GM21390 (cell line): ENCODE data around the gene PLCD1.
"Not testable (repeated sequence)": the region's sequence is repeated elsewhere in the genome, so short reads cannot be mapped to it uniquely, and the experiment has no call there.

Experiments used
- ATAC-seq: cut with Tn5 transposase; IDR thresholded peaks from one replicate; pipeline ENCODE4 v1.9.1; 2021; ENCODE audit not compliant: unreplicated experiment

PLCD1 gene

DNA sequence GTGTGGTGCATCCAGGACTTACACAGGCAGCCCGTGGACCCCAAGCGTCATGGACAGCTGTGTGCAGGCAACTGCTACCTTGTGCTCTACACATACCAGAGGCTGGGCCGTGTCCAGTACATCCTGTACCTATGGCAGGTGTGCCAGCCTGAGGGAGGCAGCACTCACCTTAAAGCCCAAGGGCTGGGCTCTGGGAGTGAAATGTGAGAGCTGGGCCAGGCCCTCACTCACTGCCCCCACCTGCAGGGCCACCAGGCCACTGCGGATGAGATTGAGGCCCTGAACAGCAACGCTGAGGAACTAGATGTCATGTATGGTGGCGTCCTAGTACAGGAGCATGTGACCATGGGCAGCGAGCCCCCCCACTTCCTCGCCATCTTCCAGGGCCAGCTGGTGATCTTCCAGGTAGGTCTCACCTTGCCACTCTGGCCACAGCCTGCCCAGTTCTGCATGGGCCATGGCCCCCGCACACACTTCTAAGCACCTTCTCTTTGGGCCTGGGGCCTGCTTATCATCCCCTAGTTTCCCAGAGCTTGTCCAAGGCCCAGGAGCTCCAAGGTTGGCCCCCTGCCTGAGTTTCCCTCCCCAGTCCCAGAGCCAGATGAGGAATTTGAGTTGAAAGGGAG is 27.9 kb downstream of the PLCD1 start:
- ATAC-seq, result no peak

DNA sequence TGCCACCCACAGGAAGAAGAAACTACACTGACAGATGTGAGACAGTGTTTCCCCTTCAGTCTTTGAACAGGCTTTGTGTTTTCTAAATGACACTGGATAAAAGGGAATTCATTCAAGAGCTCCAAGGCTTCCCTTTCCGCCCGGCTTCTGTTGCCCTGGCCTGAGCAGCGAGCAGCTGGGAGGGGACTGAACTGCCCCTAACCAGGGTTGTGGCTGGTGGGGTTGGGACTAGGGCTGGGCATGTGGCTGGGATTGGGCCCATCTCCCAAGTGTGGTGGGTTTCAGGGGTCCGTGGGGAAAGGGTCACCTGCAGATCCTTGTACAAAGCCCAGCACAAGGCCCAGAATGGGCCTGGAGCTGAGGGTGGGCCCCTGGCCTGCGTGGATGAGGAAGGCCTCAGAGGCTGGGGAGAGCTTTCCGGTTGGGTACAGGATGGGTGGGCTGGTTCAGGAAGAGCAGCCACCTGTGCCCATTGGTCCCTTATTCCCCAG is 28.4 kb downstream of the PLCD1 start:
- ATAC-seq, result no peak

DNA sequence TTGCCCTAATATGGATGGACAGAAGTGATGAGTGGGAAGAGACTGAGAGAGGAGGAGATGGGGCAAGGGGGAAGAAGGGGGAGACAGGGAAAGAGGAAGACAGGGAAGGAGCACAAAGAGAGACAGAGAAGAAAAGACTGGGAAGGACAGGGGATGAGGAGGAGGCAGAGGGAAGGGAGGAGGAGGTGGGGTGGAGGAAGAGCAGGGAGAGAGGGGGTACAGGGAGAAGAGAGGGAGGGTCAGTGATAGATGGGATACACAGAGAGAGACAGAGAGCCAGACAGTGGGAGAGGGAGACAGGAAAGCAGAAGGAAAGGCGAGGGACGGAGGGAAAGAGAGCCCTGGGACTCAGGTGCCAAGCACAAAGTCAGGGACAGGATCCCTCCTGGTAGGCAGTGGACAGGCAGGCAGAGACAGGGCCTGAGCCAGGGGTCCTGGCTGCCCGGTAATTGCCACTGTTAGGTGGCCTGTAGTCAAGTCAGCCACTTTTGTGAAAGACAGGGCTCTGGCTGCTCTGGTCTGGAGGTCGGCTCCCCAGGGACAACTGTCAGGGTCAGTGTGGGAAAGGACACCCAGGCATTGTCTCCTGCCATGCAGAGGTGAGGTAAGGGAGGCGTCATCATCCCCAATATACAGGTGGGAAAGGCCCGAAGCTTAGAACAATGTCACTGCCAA is 29.1 kb downstream of the PLCD1 start:
- ATAC-seq, result no peak

DNA sequence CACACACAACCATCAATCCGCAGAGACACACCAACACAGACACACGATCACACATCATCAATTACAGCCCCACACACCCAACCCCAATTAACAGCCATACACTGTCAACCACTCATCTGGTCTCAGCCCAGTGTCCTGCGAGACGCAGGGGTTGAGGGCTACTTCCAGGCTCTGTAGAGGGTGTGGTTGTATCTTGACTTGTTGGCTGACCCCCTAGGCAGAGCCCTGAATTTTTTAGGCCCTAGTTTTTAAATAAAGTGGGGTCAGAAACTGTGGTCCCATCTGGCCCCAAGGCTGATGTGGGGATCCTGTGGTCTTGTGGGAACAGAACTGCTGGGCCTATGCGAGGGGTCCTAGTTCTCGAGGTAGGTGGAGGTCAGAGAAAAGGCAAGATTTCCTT is 29.6 kb downstream of the PLCD1 start:
- ATAC-seq, result no peak

DNA sequence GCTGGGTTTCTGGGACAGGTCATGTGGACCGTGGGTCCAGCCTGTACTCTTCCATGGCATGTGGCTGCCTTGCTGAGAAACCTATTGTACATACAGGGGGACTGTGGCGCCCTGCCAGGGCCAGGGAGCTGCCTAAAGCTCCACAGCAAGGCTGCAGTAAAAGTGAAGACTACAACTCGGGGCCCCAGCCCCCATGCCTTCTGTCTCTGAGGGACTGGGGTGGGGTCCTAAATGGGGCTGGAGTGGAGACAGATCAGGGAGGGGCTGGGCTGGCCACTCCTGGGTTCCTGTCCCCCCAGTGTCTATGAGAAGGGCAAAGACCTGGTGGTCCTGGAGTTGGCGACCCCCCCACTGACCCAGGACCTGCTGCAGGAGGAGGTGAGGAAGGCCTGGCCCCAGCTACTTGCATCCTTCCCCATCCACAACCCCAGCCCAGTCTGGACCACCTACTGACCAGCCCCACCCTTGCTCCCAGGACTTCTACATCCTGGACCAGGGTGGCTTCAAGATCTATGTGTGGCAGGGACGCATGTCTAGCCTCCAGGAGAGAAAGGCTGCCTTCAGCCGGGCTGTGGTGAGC is 31.6 kb downstream of the PLCD1 start:
- ATAC-seq, result no peak

DNA sequence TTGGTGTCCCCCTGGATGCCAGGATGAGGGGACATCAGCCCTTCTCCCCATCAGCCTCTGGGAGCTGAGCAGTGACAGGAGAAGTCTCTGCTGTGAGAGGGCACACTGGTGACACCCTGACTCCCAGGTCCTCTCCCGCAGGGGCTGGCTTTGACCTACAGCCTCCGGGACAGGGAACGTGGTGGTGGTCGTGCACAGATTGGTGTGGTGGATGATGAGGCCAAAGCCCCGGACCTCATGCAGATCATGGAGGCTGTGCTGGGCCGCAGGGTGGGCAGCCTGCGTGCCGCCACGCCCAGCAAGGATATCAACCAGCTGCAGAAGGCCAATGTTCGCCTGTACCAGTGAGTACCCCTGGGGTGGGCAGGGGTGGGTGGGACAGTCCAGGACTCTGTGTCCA is 32.1 kb downstream of the PLCD1 start:
- ATAC-seq, result no peak

DNA sequence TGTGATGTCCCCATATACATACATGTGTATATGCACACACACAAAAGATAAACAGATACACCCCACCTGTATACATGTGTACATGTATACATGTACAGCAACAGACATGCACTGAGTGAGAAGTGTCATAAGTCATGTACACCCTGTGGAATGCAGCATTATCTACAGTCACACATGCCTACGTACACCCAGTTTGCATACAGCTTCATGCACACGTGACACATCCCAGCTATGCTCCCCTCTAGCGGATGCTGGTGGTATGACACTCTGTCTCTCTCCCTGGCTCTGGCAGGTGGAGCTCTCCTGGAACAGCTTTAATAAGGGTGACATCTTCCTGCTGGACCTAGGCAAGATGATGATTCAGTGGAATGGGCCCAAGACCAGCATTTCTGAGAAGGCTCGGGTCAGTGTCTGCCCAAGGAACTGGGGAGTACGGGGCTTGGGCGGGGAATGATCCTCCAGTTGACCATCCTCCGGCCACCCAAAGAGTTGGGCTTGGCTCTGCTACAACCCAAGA is 32.6 kb downstream of the PLCD1 start:
- peak; percentile 46 for ATAC-seq

DNA sequence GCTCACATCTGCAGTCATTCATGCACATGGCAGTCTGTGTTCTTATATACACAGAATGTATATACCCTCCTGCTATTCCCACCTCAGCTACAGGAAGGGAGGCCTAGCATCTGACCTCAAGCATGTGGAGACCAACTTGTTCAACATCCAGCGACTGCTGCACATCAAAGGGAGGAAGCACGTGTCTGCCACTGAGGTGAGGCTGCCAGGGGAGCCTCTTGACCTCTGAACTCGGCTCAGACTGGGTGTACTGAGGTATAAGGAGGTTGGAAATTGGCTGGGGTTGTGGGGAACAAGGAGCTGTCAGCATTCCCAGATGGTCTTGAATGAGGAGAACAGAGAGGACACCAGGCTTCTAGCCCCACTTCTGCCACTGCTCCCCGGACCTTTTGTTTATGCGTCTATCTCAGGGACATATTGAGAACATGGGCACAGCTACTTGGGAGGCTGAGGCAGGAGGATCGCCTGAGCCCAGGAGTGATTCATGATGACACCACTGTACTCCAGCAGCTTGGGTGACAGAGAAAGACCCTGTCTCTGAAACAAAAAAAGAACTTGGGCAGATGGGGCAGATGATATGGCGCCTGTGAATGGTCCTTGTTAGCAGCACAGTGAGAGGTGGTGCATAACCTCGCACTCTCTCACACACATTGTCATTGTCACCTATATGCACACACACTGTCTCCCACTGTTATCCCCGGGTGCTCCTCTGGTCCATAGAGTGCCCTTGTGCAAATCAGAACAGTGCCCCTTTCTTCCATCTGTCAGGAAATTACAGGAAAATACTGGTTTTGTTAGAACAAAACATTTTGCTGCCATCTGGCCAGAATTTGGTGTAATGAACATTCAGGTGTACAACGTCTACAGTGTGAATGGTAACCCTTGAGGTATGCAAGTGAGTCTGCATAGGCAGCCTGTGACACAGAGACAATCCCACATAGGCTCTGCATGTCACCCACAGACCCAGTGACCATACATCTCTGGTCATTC is 33.5 kb downstream of the PLCD1 start:
- no peak for ATAC-seq

DNA sequence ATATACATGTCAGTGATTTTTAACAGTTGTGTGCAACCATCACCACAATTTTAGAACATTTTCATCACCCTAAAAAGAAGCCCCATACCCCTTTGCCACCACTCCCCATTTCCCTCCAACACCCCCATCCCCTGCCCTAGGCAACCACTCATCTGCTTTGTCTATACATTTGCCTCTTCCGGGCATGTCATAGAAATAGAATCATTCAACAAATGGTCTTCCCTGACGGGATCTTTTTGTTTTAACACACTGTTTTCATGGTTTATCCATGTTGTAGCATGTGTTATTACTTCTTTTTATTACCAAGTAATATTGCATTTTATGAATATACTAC is 34.8 kb downstream of the PLCD1 start:
- ATAC-seq, result no peak

DNA sequence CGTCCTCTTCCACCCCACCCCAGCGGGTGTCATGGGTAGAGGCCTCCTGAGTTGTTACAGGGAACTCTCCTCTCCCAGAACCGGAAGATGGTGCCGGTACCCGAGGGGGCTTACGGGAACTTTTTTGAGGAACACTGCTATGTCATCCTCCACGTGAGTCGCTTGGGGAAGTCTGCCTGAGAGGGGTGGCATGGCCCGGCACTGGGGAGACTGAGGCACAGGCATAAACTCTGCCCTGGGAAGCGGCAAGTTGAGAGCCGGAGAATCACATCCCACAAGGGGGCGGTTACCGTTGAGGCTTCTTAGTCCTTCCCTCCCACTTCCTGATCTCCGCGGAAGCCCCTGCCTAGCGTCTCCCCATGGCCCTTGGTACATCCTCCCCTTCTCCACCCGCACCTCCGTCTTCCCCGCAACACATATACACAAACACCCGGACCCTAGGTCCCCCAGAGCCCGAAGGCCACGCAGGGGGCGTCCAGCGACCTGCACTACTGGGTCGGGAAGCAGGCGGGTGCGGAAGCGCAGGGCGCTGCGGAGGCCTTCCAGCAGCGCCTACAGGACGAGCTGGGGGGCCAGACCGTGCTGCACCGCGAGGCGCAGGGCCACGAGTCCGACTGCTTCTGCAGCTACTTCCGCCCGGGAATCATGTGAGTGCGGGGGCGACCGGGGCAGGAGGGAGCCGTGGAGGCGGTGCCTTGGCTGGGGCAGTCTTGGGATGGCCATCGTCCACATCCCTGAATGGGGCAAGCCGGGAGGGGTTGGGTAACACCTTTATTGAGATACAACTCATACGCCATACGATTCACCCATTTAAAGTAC is 35.4 kb downstream of the PLCD1 start:
- ATAC-seq, result peak; percentile 66

DNA sequence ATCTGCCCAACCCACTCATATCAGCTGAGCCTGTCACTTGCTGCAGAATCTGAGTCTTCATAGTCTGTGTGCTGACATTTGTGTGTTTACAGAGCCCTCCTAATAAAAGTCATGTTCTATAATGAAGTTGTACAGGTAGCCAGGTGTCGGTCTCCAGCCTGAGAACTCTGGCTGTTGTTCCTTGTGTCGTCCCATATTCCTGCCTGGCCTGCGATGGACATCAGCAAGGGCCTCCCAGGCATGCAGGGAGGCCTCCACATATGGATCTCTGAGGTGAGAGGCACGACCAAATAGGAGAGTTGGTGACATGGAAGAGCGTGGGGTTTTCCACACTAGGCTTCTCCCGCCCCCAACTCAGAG is 36.0 kb downstream of the PLCD1 start:
- ATAC-seq, result no peak

DNA sequence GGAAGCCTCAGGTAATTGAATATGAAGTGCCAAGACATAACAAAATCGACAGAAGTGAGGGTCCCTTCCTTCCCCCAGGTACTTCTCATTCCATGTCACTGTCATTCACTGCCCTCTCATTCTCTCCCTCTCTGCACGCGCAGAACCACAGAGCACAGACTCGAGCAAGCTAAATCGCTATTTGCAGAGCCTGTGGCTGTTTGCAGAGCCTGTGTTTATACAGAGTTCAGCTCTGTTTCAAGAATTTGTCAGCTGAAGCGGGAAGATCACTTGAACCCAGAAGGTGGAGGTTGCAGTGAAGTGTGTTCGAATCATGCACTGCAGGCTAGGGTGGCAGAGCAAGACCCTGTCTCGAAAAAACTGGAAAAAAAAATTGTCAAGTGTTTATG is 36.4 kb downstream of the PLCD1 start:
- no peak for ATAC-seq

DNA sequence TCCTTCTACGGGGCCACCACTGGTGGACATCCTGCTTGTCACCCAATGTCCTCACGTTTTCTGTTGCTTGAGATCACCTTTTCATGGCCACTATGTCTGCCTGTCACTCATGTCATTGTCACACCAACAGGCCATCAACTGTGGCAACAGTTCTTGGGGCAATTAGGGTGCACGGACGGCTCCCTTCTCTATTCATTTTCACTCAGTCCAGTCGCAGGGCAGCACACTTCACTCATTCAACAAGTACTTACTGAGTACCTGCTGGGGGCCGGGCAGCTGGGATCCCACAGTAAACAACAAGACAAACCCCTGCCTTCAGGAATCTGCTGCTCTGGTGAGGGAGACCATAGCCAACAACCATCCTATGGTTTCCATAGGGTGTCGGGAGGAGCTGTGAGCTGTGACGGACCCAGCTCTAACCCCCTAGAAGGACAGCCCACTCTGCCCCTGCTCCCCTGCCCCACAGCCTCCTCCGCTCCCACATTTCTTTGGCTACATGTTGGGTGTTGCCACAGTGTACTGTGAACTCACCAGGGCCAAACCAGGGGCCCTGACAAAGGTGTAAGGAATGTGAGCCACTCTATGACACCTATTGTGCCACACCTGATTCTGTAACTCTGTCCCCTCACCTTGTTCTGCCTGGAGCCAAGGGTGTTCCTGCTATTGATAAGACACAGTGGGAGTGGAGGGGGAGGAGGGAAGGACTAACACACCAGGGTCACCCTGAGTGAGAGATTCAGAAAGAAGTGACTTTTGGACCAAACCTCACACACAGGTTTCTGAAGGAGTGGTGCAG is 37.0 kb downstream of the PLCD1 start:
- no peak for ATAC-seq

DNA sequence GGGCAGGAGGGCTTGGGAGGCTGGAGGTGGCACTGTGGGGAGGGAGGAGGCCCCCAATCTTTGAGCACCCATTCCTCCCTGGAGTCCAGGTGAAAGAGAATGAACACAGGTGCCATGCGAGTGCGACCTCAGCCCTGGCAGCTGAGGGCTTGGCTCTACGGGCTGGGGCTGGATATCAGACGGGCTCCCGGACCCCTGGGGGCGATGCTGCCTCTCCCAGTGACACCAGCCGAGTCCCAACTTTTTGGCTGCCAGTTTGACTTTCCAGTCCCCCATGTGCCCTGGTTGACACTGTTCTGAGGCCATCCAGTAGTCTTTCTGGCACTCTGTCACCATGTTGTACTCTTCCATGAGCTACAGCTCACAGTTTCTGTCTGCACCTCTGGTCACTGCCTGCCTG is 37.6 kb downstream of the PLCD1 start:
- no peak for ATAC-seq

DNA sequence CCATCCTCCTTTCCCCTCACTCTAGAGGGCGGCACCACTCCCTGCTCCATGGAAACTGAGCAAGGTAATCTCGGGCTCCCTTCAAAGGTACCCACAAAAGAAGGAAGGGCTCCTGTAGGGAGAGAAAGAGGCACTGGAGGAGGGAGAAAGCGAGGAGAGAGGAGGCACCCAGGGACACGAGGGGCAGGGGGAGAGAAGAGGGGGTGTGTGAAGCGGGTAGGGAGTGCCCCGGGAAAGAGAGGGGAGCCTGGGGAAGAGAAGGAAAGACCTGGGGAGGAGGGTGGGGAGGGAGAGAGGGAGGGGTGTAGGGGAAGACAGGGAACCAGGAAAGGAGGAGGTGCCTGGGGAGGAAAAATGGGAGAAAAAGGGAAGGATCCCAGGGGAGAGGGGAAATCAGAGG is 38.3 kb downstream of the PLCD1 start:
- ATAC-seq, result no peak

DNA sequence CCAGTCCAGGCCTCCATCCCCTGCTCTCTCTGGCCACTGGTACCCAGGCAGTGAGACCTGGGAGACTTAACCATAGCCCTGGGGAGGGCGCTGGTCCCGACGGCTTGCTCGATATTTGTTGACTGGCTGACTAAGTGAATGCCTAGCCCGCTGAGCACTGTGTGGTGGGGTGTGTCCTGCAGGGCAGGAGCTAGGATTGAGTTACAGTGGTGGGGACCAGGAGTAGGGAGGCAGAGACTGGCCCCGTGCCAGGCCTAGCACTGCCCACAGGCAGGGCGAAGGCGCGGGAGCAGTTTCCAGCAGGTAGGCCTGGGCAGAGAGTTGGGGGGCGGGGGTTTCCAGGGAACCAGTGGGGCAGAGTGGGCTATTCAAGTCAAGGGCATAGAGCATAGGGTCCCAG is 38.9 kb downstream of the PLCD1 start, which contains the start of gene VILL:
VILL (plus strand) TSS at position 260 of the 400 bp plus-strand sequence. CDS start 2,887 bp downstream, outside the sequence.
- ATAC-seq, result no peak

DNA sequence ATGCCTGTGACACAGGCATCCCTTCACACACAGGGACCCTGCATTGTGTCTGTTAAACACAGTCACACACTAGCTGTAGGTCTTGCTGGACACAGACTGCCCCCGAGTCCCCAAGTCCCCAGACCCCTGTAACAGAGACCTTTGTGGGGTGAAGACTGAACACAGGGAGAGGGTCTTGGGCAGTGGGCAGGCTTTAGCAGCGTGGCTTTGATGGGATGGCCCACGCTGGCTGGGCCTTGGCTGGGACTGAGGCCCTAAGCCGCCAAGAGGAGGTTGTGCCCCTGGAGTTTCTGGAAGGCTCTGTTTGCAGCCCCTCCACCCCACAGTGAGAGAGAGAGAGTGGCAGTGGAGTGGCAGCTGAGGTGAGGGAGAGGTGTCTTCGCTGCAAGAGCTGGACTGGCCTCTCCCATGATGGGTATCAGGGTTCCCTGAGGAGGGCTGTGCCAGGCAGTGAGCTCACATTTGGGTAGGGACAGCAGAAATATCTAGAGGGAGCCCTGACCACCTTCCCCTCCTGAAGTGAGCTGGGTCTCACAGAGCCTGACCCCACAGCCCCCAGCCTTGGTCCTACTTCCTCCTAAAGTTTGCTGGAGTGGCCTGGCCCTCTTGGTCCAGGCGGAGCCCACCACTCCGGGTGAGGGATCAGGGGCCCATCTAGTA is 39.5 kb downstream of the PLCD1 start:
- ATAC-seq, result no peak

DNA sequence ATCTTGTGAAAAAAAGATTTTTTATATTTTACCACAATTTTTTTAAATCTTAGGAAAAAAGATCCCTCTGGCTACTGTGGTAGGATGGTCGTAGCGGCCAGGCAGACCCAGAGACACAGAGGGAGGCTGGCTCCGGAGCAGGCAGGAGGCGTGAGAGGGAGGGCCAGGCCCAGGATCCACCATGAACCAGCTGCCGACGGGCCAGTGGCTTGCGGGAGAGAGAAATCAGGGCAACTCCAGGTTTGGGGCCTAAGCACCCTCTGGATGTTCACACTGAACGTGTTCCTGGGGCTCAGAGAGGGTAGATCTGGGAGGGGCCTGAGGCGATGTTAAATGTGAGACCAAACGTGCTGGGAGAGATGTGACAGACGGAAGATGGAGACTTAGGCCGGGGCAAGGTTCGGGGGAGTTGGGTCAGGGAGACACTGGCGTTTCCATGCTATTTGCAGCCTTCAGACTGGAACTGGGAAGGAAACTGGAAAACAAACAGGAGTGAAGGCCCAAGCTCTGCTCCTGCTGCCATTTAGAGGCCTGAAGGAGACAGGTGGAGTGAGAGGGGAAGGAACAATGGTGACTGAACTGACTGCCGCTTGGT is 40.4 kb downstream of the PLCD1 start:
- no peak for ATAC-seq

DNA sequence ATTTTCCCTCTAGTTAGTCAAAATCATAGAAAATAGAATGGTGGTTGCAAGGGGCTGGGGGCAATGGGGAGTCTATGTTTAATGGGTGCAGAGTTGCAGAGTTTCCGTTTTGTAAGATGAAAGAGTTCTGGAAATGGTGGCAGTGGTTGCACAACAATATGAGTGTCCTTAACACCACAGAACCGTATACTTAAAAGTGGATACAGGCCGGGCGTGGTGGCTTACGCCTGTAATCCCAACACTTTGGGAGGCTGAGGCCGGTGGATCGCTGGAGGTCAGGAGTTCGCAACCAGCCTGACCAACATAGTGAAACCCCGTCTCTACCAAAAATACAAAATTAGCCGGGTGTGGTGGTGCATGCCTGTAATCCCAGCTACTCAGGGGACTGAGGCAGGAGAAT is 41.1 kb downstream of the PLCD1 start:
- ATAC-seq, result not testable (repeated sequence)
